DND-41 (cell line): ENCODE data around the gene C12orf57.

ENCODE experiments used
- ATAC-seq: fragments of 200-7000 bp; cut with Tn5 transposase; 3 replicates; pipeline ENCODE4 v1.9.1; 2021; ENCODE audit warnings: low read depth; ENCODE audit not compliant: insufficient read depth
- DNase-seq: peaks from one replicate; pipeline ENCODE4 v3.0.0-alpha.2; 2020
- H2AFZ ChIP-seq: 2 replicates; pipeline ENCODE4 v1.6.0; 2012; ENCODE audit warnings: low read depth, low read length
- H3K27ac ChIP-seq: 2 replicates; pipeline ENCODE4 v1.5.1; 2012; ENCODE audit warnings: low read length, inconsistent platforms
- H3K27me3 ChIP-seq: fragments of 200-600 bp; sonication (generic); 2 replicates; pipeline ENCODE4 v1.6.0; 2012; ENCODE audit warnings: low read length, mild to moderate bottlenecking, inconsistent platforms; ENCODE audit not compliant: insufficient read depth, poor library complexity
- H3K36me3 ChIP-seq: 2 replicates; pipeline ENCODE4 v1.5.1; 2012; ENCODE audit warnings: low read length, inconsistent platforms; ENCODE audit not compliant: insufficient read depth
- H3K4me1 ChIP-seq: 2 replicates; pipeline ENCODE4 v1.5.1; 2012; ENCODE audit warnings: mild to moderate bottlenecking, low read length; ENCODE audit not compliant: insufficient read depth
- H3K4me2 ChIP-seq: 2 replicates; pipeline ENCODE4 v1.6.0; 2012; ENCODE audit warnings: mild to moderate bottlenecking, moderate library complexity, low read length, inconsistent platforms; ENCODE audit not compliant: insufficient read depth
- H3K4me3 ChIP-seq, 2 experiments: fragments of 200-600 bp in 1 of 2; shearing (Covaris generic) in 1 of 2; 2 replicates each; pipeline ENCODE4 v1.5.1; 2012 to 2016; ENCODE audit warnings: inconsistent platforms in 2 of 2, low read length in 2 of 2, mild to moderate bottlenecking in 2 of 2, low read depth in 1 of 2, moderate library complexity in 1 of 2
- H3K79me2 ChIP-seq: 2 replicates; pipeline ENCODE4 v1.6.0; 2012; ENCODE audit warnings: low read length, inconsistent platforms; ENCODE audit not compliant: insufficient read depth
- H3K9ac ChIP-seq: 2 replicates; pipeline ENCODE4 v1.6.0; 2012; ENCODE audit warnings: low read depth, mild to moderate bottlenecking, inconsistent platforms, low read length, moderate library complexity
- H3K9me3 ChIP-seq: 2 replicates; pipeline ENCODE4 v1.5.1; 2012; ENCODE audit warnings: low read length, moderate library complexity, mild to moderate bottlenecking, inconsistent platforms; ENCODE audit not compliant: insufficient read depth, severe bottlenecking
- H4K20me1 ChIP-seq: 2 replicates; pipeline ENCODE4 v1.6.0; 2012; ENCODE audit warnings: low read length; ENCODE audit not compliant: insufficient read depth
- CTCF ChIP-seq: IDR thresholded peaks from 2 replicates; pipeline ENCODE4 v1.5.1; 2012; ENCODE audit warnings: borderline replicate concordance, low read length, moderate library complexity, mild to moderate bottlenecking; ENCODE audit not compliant: poor library complexity, severe bottlenecking; ENCODE audit errors: extremely low read depth
- EZH2 ChIP-seq: IDR thresholded peaks from 3 replicates; pipeline ENCODE4 v1.6.1; 2012; ENCODE audit warnings: borderline replicate concordance, low read depth, mild to moderate bottlenecking, moderate library complexity, low read length, inconsistent platforms; ENCODE audit not compliant: severe bottlenecking

Gene C12orf57

GRCh38 chr12:6975297-6976032, 31.6 kb downstream of the C12orf57 start:
- Histone ChIP-seq H3K9ac (no peak overlapping the region), H3K36me3 (peaks cover 65% of the 10 kb centered on the region), H3K27me3 (no peaks in the 10 kb centered on the region), H3K79me2 (peaks cover 33% of the 10 kb centered on the region), H3K4me2 (no peak overlapping the region), H3K4me3 (no peak overlapping the region), H3K9me3 (no peaks in the 10 kb centered on the region), H4K20me1 (peaks cover 5% of the 10 kb centered on the region; the same call in 1 of the 2 replicates), H2AFZ (no peak overlapping the region), H3K27ac (no peak overlapping the region), H3K4me1 (peaks cover 17% of the 10 kb centered on the region)
- no peak for DNase-seq
- TF ChIP-seq CTCF, result no peak
- TF ChIP-seq EZH2, result no peak
- no peak for ATAC-seq

GRCh38 chr12:6977653-6978052, 33.8 kb downstream of the C12orf57 start:
- H3K79me2 ChIP-seq, result peaks cover 14% of the 10 kb centered on the region
- DNase-seq (no peak), ATAC-seq (peak; percentile 18; the same call in 2 of the 3 replicates)
- H3K4me3 ChIP-seq, result no peak overlapping the region
- H3K9me3 ChIP-seq, result no peaks in the 10 kb centered on the region
- H3K27ac ChIP-seq, result no peak overlapping the region
- no peak overlapping the region for H3K9ac ChIP-seq
- H3K4me2 ChIP-seq, result no peak overlapping the region
- H3K36me3 ChIP-seq, result peaks cover 86% of the 10 kb centered on the region
- H3K4me1 ChIP-seq, result peaks cover 3% of the 10 kb centered on the region
- H4K20me1 ChIP-seq, result peaks cover 5% of the 10 kb centered on the region; the same call in 1 of the 2 replicates
- H3K27me3 ChIP-seq, result no peaks in the 10 kb centered on the region
- no peak overlapping the region for H2AFZ ChIP-seq
- TF ChIP-seq EZH2 (no peak), CTCF (no peak)

- peaks cover 8% of the 10 kb centered on the region; the same call in 1 of the 2 replicates for H3K79me2 ChIP-seq
Observed at GRCh38 chr12:6978188-6978587, 34.4 kb downstream of the C12orf57 start.

More at GRCh38 chr12:6978188-6978587, 34.4 kb downstream of the C12orf57 start:
- peaks cover 5% of the 10 kb centered on the region; the same call in 1 of the 2 replicates for H4K20me1 ChIP-seq
- no peaks in the 10 kb centered on the region for H3K9me3 ChIP-seq
- H3K4me3 ChIP-seq, result no peak overlapping the region
- TF ChIP-seq CTCF, result no peak
- TF ChIP-seq EZH2, result no peak
- H2AFZ ChIP-seq, result no peak overlapping the region
- no peak overlapping the region for H3K27ac ChIP-seq
- no peaks in the 10 kb centered on the region for H3K4me1 ChIP-seq
- H3K27me3 ChIP-seq, result no peaks in the 10 kb centered on the region
- peaks cover 89% of the 10 kb centered on the region for H3K36me3 ChIP-seq
- no peak overlapping the region for H3K9ac ChIP-seq
- no peak overlapping the region for H3K4me2 ChIP-seq
- DNase-seq, result no peak
- ATAC-seq, result 0 out of 3 replicates have a peak, but pooled peaks have one; percentile 10
